ENCODE measurements around the gene LAMA1. TPM values are rescaled to one million over a fixed set of nuclear protein-coding genes. Genes with fewer than 3 reads are reported as not detected.

LAMA1 gene
- total RNA-seq, 5 donors from 2014 or later (not counting 1 experiment from before 2014, with no cell fraction given) = 0.09 to 0.43 (median 0.09) TPM; not detected in 2

GRCh38 chr18:7112936-7113335 lies 4.7 kb downstream of the LAMA1 start:
- Histone ChIP-seq H3K27me3 (replicated peaks in 1 of 2; ENCODE audit: control insufficient read depth in 2 of 2, extremely low read depth in 1 of 2, insufficient read depth in 2 of 2, low read length in 1 of 2) (peaks cover 10 to 23% of the 10 kb centered on the region in 2 experiments), H3K4me3 (ENCODE audit: control insufficient read depth in 1 of 2, extremely low read depth in 1 of 2, low read length in 1 of 2) (no peak overlapping the region), H3K9me3 (no peaks in the 10 kb centered on the region), H3K4me1 (ENCODE audit: control insufficient read depth in 1 of 2, extremely low read depth in 1 of 2, insufficient read depth in 2 of 2, low read length in 2 of 2) (peaks cover 0 to 5% of the 10 kb centered on the region in 2 experiments), H3K27ac (ENCODE audit: low read length) (no peak overlapping the region), H3K36me3 (ENCODE audit: control insufficient read depth in 2 of 2, extremely low read depth in 1 of 2, insufficient read depth in 1 of 2, low read length in 1 of 2) (no peaks in the 10 kb centered on the region)
- peaks cover 8 to 9% (median 9%) of the 10 kb centered on the region in 3 donors for H3K4me1 Mint-ChIP-seq
- 74% methylated on average over 3 of the region's 3 CpGs for WGBS (ENCODE audit: insufficient coverage)
- CTCF ChIA-PET = no interaction called here
- POLR2A ChIA-PET = no interaction called here
- H3K27ac Mint-ChIP-seq = no peak overlapping the region
- ATAC-seq (replicated peaks in 1 of 4) (no peak), DNase-seq (no peak)
- peaks cover 29 to 38% of the 10 kb centered on the region in 2 donors for H3K27me3 Mint-ChIP-seq
- H3K4me3 Mint-ChIP-seq = no peak overlapping the region
- H3K9me3 Mint-ChIP-seq = peaks cover 4 to 9% (median 9%) of the 10 kb centered on the region in 3 donors
- H3K36me3 Mint-ChIP-seq = no peaks in the 10 kb centered on the region

GRCh38 chr18:7111134-7111533 lies 6.5 kb downstream of the LAMA1 start:
- DNase-seq (no peak), ATAC-seq (replicated peaks in 1 of 4) (no peak)
- no peak overlapping the region for H3K4me3 Mint-ChIP-seq
- peaks cover 7 to 9% (median 9%) of the 10 kb centered on the region in 3 donors for H3K9me3 Mint-ChIP-seq
- Histone ChIP-seq H3K4me3 (ENCODE audit: control insufficient read depth in 1 of 2, extremely low read depth in 1 of 2, low read length in 1 of 2) (no peak overlapping the region), H3K27me3 (replicated peaks in 1 of 2; ENCODE audit: control insufficient read depth in 2 of 2, extremely low read depth in 1 of 2, insufficient read depth in 2 of 2, low read length in 1 of 2) (peaks cover 7 to 10% of the 10 kb centered on the region in 2 experiments), H3K27ac (ENCODE audit: low read length) (no peak overlapping the region), H3K9me3 (no peaks in the 10 kb centered on the region), H3K36me3 (ENCODE audit: control insufficient read depth in 2 of 2, extremely low read depth in 1 of 2, insufficient read depth in 1 of 2, low read length in 1 of 2) (no peaks in the 10 kb centered on the region), H3K4me1 (ENCODE audit: control insufficient read depth in 1 of 2, extremely low read depth in 1 of 2, insufficient read depth in 2 of 2, low read length in 2 of 2) (no peaks in the 10 kb centered on the region)
- H3K36me3 Mint-ChIP-seq = no peaks in the 10 kb centered on the region
- peaks cover 22 to 30% of the 10 kb centered on the region in 2 donors for H3K27me3 Mint-ChIP-seq
- peaks cover under 1 to 2% (median under 1%) of the 10 kb centered on the region in 3 donors for H3K4me1 Mint-ChIP-seq
- H3K27ac Mint-ChIP-seq = no peak overlapping the region
- 20% methylated on average over 1 of the region's 2 CpGs for WGBS (ENCODE audit: insufficient coverage)
- CTCF ChIA-PET = no interaction called here
- POLR2A ChIA-PET = no interaction called here

- H3K9me3 Mint-ChIP-seq = peaks cover 3 to 5% (median 3%) of the 10 kb centered on the region in 3 donors
- WGBS (ENCODE audit: insufficient coverage) = 58% methylated on average over 2 of the region's 5 CpGs
- no peaks in the 10 kb centered on the region for H3K4me1 Mint-ChIP-seq
- H3K27me3 Mint-ChIP-seq = peaks cover 0 to 4% of the 10 kb centered on the region in 2 donors
- ChIA-PET CTCF (no interaction called here), POLR2A (no interaction called here)
- H3K27me3 ChIP-seq (replicated peaks in 1 of 2; ENCODE audit: control insufficient read depth in 2 of 2, extremely low read depth in 1 of 2, insufficient read depth in 2 of 2, low read length in 1 of 2) = no peaks in the 10 kb centered on the region
- no peak overlapping the region for H3K27ac Mint-ChIP-seq
- no peaks in the 10 kb centered on the region for H3K4me1 ChIP-seq (ENCODE audit: control insufficient read depth in 1 of 2, extremely low read depth in 1 of 2, insufficient read depth in 2 of 2, low read length in 2 of 2)
- no peaks in the 10 kb centered on the region for H3K9me3 ChIP-seq
- ATAC-seq (replicated peaks in 1 of 4) (no peak), DNase-seq (no peak)
- no peaks in the 10 kb centered on the region for H3K36me3 Mint-ChIP-seq
- H3K27ac ChIP-seq (ENCODE audit: low read length) = no peak overlapping the region
- no peaks in the 10 kb centered on the region for H3K36me3 ChIP-seq (ENCODE audit: control insufficient read depth in 2 of 2, extremely low read depth in 1 of 2, insufficient read depth in 1 of 2, low read length in 1 of 2)
- no peak overlapping the region for H3K4me3 ChIP-seq (ENCODE audit: control insufficient read depth in 1 of 2, extremely low read depth in 1 of 2, low read length in 1 of 2)
- H3K4me3 Mint-ChIP-seq = no peak overlapping the region
Observed at GRCh38 chr18:7105943-7106342, 11.7 kb downstream of the LAMA1 start.

GRCh38 chr18:7105268-7105667 lies 12.3 kb downstream of the LAMA1 start:
- Mint-ChIP-seq H3K27ac (no peak overlapping the region), H3K9me3 (peaks cover 2 to 4% (median 3%) of the 10 kb centered on the region in 3 donors), H3K4me1 (no peaks in the 10 kb centered on the region), H3K27me3 (peaks cover 0 to 4% of the 10 kb centered on the region in 2 donors), H3K4me3 (no peak overlapping the region), H3K36me3 (no peaks in the 10 kb centered on the region)
- ChIA-PET POLR2A (no interaction called here), CTCF (no interaction called here)
- H3K27ac ChIP-seq (ENCODE audit: low read length) = no peak overlapping the region
- H3K36me3 ChIP-seq (ENCODE audit: control insufficient read depth in 2 of 2, extremely low read depth in 1 of 2, insufficient read depth in 1 of 2, low read length in 1 of 2) = no peaks in the 10 kb centered on the region
- H3K4me3 ChIP-seq (ENCODE audit: control insufficient read depth in 1 of 2, extremely low read depth in 1 of 2, low read length in 1 of 2) = no peak overlapping the region
- ATAC-seq (replicated peaks in 1 of 4) (no peak), DNase-seq (no peak)
- no peaks in the 10 kb centered on the region for H3K4me1 ChIP-seq (ENCODE audit: control insufficient read depth in 1 of 2, extremely low read depth in 1 of 2, insufficient read depth in 2 of 2, low read length in 2 of 2)
- no peaks in the 10 kb centered on the region for H3K9me3 ChIP-seq
- no peaks in the 10 kb centered on the region for H3K27me3 ChIP-seq (replicated peaks in 1 of 2; ENCODE audit: control insufficient read depth in 2 of 2, extremely low read depth in 1 of 2, insufficient read depth in 2 of 2, low read length in 1 of 2)
- whole genome bisulfite sequencing (ENCODE audit: insufficient coverage) = 80% methylated on average over 1 of the region's 7 CpGs

GRCh38 chr18:7104649-7105048 lies 12.9 kb downstream of the LAMA1 start:
- no peaks in the 10 kb centered on the region for H3K9me3 ChIP-seq
- no peaks in the 10 kb centered on the region for H3K27me3 ChIP-seq (replicated peaks in 1 of 2; ENCODE audit: control insufficient read depth in 2 of 2, extremely low read depth in 1 of 2, insufficient read depth in 2 of 2, low read length in 1 of 2)
- POLR2A ChIA-PET = no interaction called here
- Mint-ChIP-seq H3K36me3 (no peaks in the 10 kb centered on the region), H3K4me3 (no peak overlapping the region), H3K27ac (no peak overlapping the region), H3K27me3 (no peaks in the 10 kb centered on the region), H3K9me3 (peaks cover 0 to 3% (median 0%) of the 10 kb centered on the region in 3 donors), H3K4me1 (no peaks in the 10 kb centered on the region)
- DNase-seq (no peak), ATAC-seq (replicated peaks in 1 of 4) (no peak)
- no peaks in the 10 kb centered on the region for H3K4me1 ChIP-seq (ENCODE audit: control insufficient read depth in 1 of 2, extremely low read depth in 1 of 2, insufficient read depth in 2 of 2, low read length in 2 of 2)
- no peak overlapping the region for H3K4me3 ChIP-seq (ENCODE audit: control insufficient read depth in 1 of 2, extremely low read depth in 1 of 2, low read length in 1 of 2)
- CTCF ChIA-PET = no interaction called here
- WGBS (ENCODE audit: insufficient coverage) = 96% methylated on average over 4 of the region's 4 CpGs
- no peak overlapping the region for H3K27ac ChIP-seq (ENCODE audit: low read length)
- H3K36me3 ChIP-seq (ENCODE audit: control insufficient read depth in 2 of 2, extremely low read depth in 1 of 2, insufficient read depth in 1 of 2, low read length in 1 of 2) = no peaks in the 10 kb centered on the region

- H3K4me3 ChIP-seq (ENCODE audit: control insufficient read depth in 1 of 2, extremely low read depth in 1 of 2, low read length in 1 of 2) = no peak overlapping the region
- no peaks in the 10 kb centered on the region for H3K36me3 ChIP-seq (ENCODE audit: control insufficient read depth in 2 of 2, extremely low read depth in 1 of 2, insufficient read depth in 1 of 2, low read length in 1 of 2)
- Mint-ChIP-seq H3K36me3 (no peaks in the 10 kb centered on the region), H3K27ac (no peak overlapping the region), H3K4me1 (no peaks in the 10 kb centered on the region), H3K4me3 (no peak overlapping the region), H3K9me3 (peaks cover 0 to 3% (median 0%) of the 10 kb centered on the region in 3 donors), H3K27me3 (no peaks in the 10 kb centered on the region)
- H3K27me3 ChIP-seq (replicated peaks in 1 of 2; ENCODE audit: control insufficient read depth in 2 of 2, extremely low read depth in 1 of 2, insufficient read depth in 2 of 2, low read length in 1 of 2) = no peaks in the 10 kb centered on the region
- ATAC-seq (replicated peaks in 1 of 4) (no peak), DNase-seq (no peak)
- H3K9me3 ChIP-seq = no peaks in the 10 kb centered on the region
- no peaks in the 10 kb centered on the region for H3K4me1 ChIP-seq (ENCODE audit: control insufficient read depth in 1 of 2, extremely low read depth in 1 of 2, insufficient read depth in 2 of 2, low read length in 2 of 2)
- WGBS (ENCODE audit: insufficient coverage) = no CpG with 5 or more reads among the region's 2 CpGs
- POLR2A ChIA-PET = no interaction called here
- CTCF ChIA-PET = no interaction called here
- H3K27ac ChIP-seq (ENCODE audit: low read length) = no peak overlapping the region
Observed at GRCh38 chr18:7102131-7102530, 15.5 kb downstream of the LAMA1 start.

- Histone ChIP-seq H3K4me3 (ENCODE audit: control insufficient read depth in 1 of 2, extremely low read depth in 1 of 2, low read length in 1 of 2) (no peak overlapping the region), H3K27me3 (replicated peaks in 1 of 2; ENCODE audit: control insufficient read depth in 2 of 2, extremely low read depth in 1 of 2, insufficient read depth in 2 of 2, low read length in 1 of 2) (peaks cover 0 to 2% of the 10 kb centered on the region in 2 experiments), H3K4me1 (ENCODE audit: control insufficient read depth in 1 of 2, extremely low read depth in 1 of 2, insufficient read depth in 2 of 2, low read length in 2 of 2) (no peaks in the 10 kb centered on the region), H3K36me3 (ENCODE audit: control insufficient read depth in 2 of 2, extremely low read depth in 1 of 2, insufficient read depth in 1 of 2, low read length in 1 of 2) (no peaks in the 10 kb centered on the region), H3K27ac (ENCODE audit: low read length) (no peak overlapping the region), H3K9me3 (no peaks in the 10 kb centered on the region)
- ATAC-seq (replicated peaks in 1 of 4) (no peak), DNase-seq (no peak)
- Mint-ChIP-seq H3K36me3 (no peaks in the 10 kb centered on the region), H3K9me3 (peaks cover 0 to 4% (median 0%) of the 10 kb centered on the region in 3 donors), H3K4me1 (no peaks in the 10 kb centered on the region), H3K27ac (no peak overlapping the region), H3K4me3 (no peak overlapping the region), H3K27me3 (no peaks in the 10 kb centered on the region)
- ChIA-PET CTCF (no interaction called here), POLR2A (no interaction called here)
- 81% methylated on average over 5 of the region's 7 CpGs for WGBS (ENCODE audit: insufficient coverage)
Observed at GRCh38 chr18:7096838-7097237, 20.8 kb downstream of the LAMA1 start.
